Muscle layer of duodenum (tissue), 2 donors: ENCODE results near the gene COL19A1.

Experiments
- H3K27ac ChIP-seq: one replicate; pipeline ENCODE4 v1.7.0; 2013; ENCODE audit warnings: mild to moderate bottlenecking, low read length
- H3K27me3 ChIP-seq: one replicate; pipeline ENCODE4 v1.7.0; 2013; ENCODE audit warnings: low read depth, mild to moderate bottlenecking, control low read depth, low read length
- H3K36me3 ChIP-seq, 2 donors: one replicate each; pipeline ENCODE4 v1.7.0; 2013; ENCODE audit warnings: low read length in 2 of 2, control low read depth in 1 of 2, mild to moderate bottlenecking in 1 of 2; ENCODE audit not compliant: insufficient read depth in 2 of 2, control insufficient read depth in 1 of 2
- H3K4me1 ChIP-seq, 2 donors: one replicate each; pipeline ENCODE4 v1.7.0; 2013; ENCODE audit warnings: low read length in 2 of 2, mild to moderate bottlenecking in 2 of 2, control low read depth in 1 of 2, moderate library complexity in 1 of 2; ENCODE audit not compliant: insufficient read depth in 2 of 2, control insufficient read depth in 1 of 2
- H3K4me3 ChIP-seq, 2 donors: one replicate each; pipeline ENCODE4 v1.7.0; 2013; ENCODE audit warnings: low read length in 2 of 2, low read depth in 1 of 2, mild to moderate bottlenecking in 1 of 2
- H3K9me3 ChIP-seq, 2 donors: one replicate each; pipeline ENCODE4 v1.7.0; 2013; ENCODE audit warnings: low read length in 2 of 2, control low read depth in 1 of 2, mild to moderate bottlenecking in 1 of 2; ENCODE audit not compliant: control insufficient read depth in 1 of 2
- donor health status: healthy.

The COL19A1 gene

GRCh38 chr6:70028246-70028645 lies 161.9 kb downstream of the COL19A1 start:
- H3K4me3 ChIP-seq, result no peak overlapping the region
- no peak overlapping the region for H3K27ac ChIP-seq
- H3K36me3 ChIP-seq, result no peaks in the 10 kb centered on the region
- H3K9me3 ChIP-seq, result no peaks in the 10 kb centered on the region
- peaks cover 0 to 6% of the 10 kb centered on the region in 2 donors for H3K4me1 ChIP-seq
- no peaks in the 10 kb centered on the region for H3K27me3 ChIP-seq

- Histone ChIP-seq H3K27ac (no peak overlapping the region), H3K36me3 (no peaks in the 10 kb centered on the region), H3K9me3 (no peaks in the 10 kb centered on the region), H3K4me1 (peaks cover 0 to 6% of the 10 kb centered on the region in 2 donors), H3K4me3 (no peak overlapping the region), H3K27me3 (no peaks in the 10 kb centered on the region)
Observed at GRCh38 chr6:70028926-70029325, 162.6 kb downstream of the COL19A1 start.

GRCh38 chr6:70033781-70034180 lies 167.4 kb downstream of the COL19A1 start:
- no peaks in the 10 kb centered on the region for H3K27me3 ChIP-seq
- no peak overlapping the region for H3K4me3 ChIP-seq
- no peaks in the 10 kb centered on the region for H3K36me3 ChIP-seq
- H3K27ac ChIP-seq, result no peak overlapping the region
- H3K4me1 ChIP-seq, result no peaks in the 10 kb centered on the region
- no peaks in the 10 kb centered on the region for H3K9me3 ChIP-seq

GRCh38 chr6:70037445-70037844 lies 171.1 kb downstream of the COL19A1 start:
- Histone ChIP-seq H3K4me1 (no peaks in the 10 kb centered on the region), H3K9me3 (no peaks in the 10 kb centered on the region), H3K4me3 (no peak overlapping the region), H3K36me3 (no peaks in the 10 kb centered on the region), H3K27me3 (no peaks in the 10 kb centered on the region), H3K27ac (no peak overlapping the region)

- no peak overlapping the region for H3K4me3 ChIP-seq
- no peaks in the 10 kb centered on the region for H3K36me3 ChIP-seq
- no peaks in the 10 kb centered on the region for H3K4me1 ChIP-seq
- H3K9me3 ChIP-seq, result peaks cover 0 to 3% of the 10 kb centered on the region in 2 donors
- H3K27ac ChIP-seq, result no peak overlapping the region
- H3K27me3 ChIP-seq, result no peaks in the 10 kb centered on the region
Observed at GRCh38 chr6:70040766-70041165, 174.4 kb downstream of the COL19A1 start.

GRCh38 chr6:70041411-70041810 lies 175.1 kb downstream of the COL19A1 start:
- Histone ChIP-seq H3K9me3 (peaks cover 0 to 3% of the 10 kb centered on the region in 2 donors), H3K4me1 (no peaks in the 10 kb centered on the region), H3K4me3 (no peak overlapping the region), H3K27me3 (no peaks in the 10 kb centered on the region), H3K27ac (no peak overlapping the region), H3K36me3 (no peaks in the 10 kb centered on the region)

- Histone ChIP-seq H3K9me3 (peaks cover 0 to 3% of the 10 kb centered on the region in 2 donors), H3K36me3 (no peaks in the 10 kb centered on the region), H3K4me3 (no peak overlapping the region), H3K4me1 (no peaks in the 10 kb centered on the region), H3K27me3 (no peaks in the 10 kb centered on the region), H3K27ac (no peak overlapping the region)
Observed at GRCh38 chr6:70045413-70045812, 179.1 kb downstream of the COL19A1 start.

GRCh38 chr6:70051197-70052124 lies 185.1 kb downstream of the COL19A1 start:
- no peak overlapping the region for H3K27ac ChIP-seq
- no peaks in the 10 kb centered on the region for H3K9me3 ChIP-seq
- no peaks in the 10 kb centered on the region for H3K4me1 ChIP-seq
- no peaks in the 10 kb centered on the region for H3K36me3 ChIP-seq
- H3K27me3 ChIP-seq, result no peaks in the 10 kb centered on the region
- no peak overlapping the region for H3K4me3 ChIP-seq

- Histone ChIP-seq H3K27ac (no peak overlapping the region), H3K36me3 (no peaks in the 10 kb centered on the region), H3K4me1 (no peaks in the 10 kb centered on the region), H3K27me3 (no peaks in the 10 kb centered on the region), H3K9me3 (no peaks in the 10 kb centered on the region), H3K4me3 (no peak overlapping the region)
Observed at GRCh38 chr6:70059039-70059719, 192.8 kb downstream of the COL19A1 start.

GRCh38 chr6:70060680-70061079 lies 194.3 kb downstream of the COL19A1 start:
- Histone ChIP-seq H3K4me3 (no peak overlapping the region), H3K36me3 (no peaks in the 10 kb centered on the region), H3K4me1 (no peaks in the 10 kb centered on the region), H3K27me3 (no peaks in the 10 kb centered on the region), H3K27ac (no peak overlapping the region), H3K9me3 (no peaks in the 10 kb centered on the region)

- no peak overlapping the region for H3K27ac ChIP-seq
- H3K27me3 ChIP-seq, result no peaks in the 10 kb centered on the region
- no peaks in the 10 kb centered on the region for H3K9me3 ChIP-seq
- no peaks in the 10 kb centered on the region for H3K4me1 ChIP-seq
- no peaks in the 10 kb centered on the region for H3K36me3 ChIP-seq
- H3K4me3 ChIP-seq, result no peak overlapping the region
Observed at GRCh38 chr6:70061546-70061945, 195.2 kb downstream of the COL19A1 start.
